Activated T-cell treated with anti-CD3 and anti-CD28 coated beads, Interleukin-2, amount 50 U/mL, for 72 hours (primary cell): Measurements from ENCODE around the gene SH3PXD2B. TPM values are rescaled to one million over a fixed set of nuclear protein-coding genes. Genes with fewer than 3 reads are reported as not detected.
"Not testable (repeated sequence)": the region's sequence is repeated elsewhere in the genome, so short reads cannot be mapped to it uniquely, and the experiment has no call there.

Experiments used
- ATAC-seq, 2 donors: fragments of 150-1000 bp; cut with Tn5 transposase; replicated peaks in 1 of 2; 2 replicates each; pipeline ENCODE4 v1.10.0; 2021; ENCODE audit warnings: moderate library complexity in 2 of 2, mild to moderate bottlenecking in 1 of 2
- DNase-seq, 2 donors: peaks; one replicate each; pipeline ENCODE4 v3.0.0; 2021 to 2022; ENCODE audit warnings: mixed read lengths in 1 of 2
- H3K27ac Mint-ChIP-seq: one replicate; pipeline ENCODE4 v1.8.0; 2022; ENCODE audit warnings: mild to moderate bottlenecking, moderate library complexity, mixed read lengths
- H3K27me3 Mint-ChIP-seq: one replicate; pipeline ENCODE4 v1.8.0; 2022; ENCODE audit warnings: low read depth, mixed read lengths
- H3K36me3 Mint-ChIP-seq, 2 donors: one replicate each; pipeline ENCODE4 v1.8.0; 2022; ENCODE audit warnings: mixed read lengths in 2 of 2, mild to moderate bottlenecking in 1 of 2; ENCODE audit not compliant: insufficient read depth in 2 of 2
- H3K4me1 Mint-ChIP-seq: one replicate; pipeline ENCODE4 v1.8.0; 2022; ENCODE audit warnings: low read depth, mixed read lengths
- H3K4me3 Mint-ChIP-seq, 2 donors: one replicate each; pipeline ENCODE4 v1.8.0; 2022; ENCODE audit warnings: mild to moderate bottlenecking in 2 of 2, mixed read lengths in 2 of 2, moderate library complexity in 2 of 2
- H3K9me3 Mint-ChIP-seq, 2 donors: one replicate each; pipeline ENCODE4 v1.8.0; 2022; ENCODE audit warnings: mixed read lengths in 2 of 2
- total RNA-seq, 2 donors: library from RNA; stranded (reverse); gene quantifications; one replicate each; pipeline ENCODE4 v1.2.3, GENCODE V29; 2022

Gene SH3PXD2B
- total RNA-seq, 2 donors from 2014 or later, result 0.49 to 1.3 TPM

DNA sequence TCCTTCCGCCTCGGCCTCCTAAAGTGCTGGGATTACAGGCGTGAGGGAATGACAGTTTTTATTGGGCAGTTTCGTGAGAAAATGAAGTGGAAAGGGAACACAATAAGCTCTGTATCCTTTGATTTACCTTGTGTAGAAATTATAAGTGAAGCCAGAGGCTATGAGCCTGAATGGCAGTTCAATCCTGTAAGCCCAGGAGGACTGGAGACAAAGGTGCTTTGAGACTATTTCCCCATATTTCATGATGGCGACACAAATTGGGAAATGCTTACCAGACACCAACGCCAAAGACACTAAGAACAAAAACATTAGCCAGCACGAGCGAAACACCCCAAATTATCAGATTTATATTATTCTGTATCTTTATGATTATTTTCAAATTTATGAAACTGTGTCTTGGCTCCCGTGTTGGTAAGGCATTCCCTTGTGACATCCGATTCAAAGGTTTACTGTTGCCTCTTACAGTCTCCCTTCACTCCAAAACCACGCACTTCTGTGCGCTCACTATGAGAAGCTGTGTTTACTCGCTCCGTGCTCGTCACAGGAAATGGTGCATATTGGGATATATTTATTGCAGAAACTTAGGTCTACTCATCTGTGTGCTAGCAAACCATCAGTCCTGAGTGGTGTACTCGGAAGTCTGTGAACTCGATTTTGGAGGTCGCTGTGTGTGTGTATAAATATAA is 73.9 kb downstream of the SH3PXD2B start:
- Mint-ChIP-seq H3K27me3 (no peaks in the 10 kb centered on the region), H3K4me1 (peaks cover 4% of the 10 kb centered on the region), H3K27ac (no peak overlapping the region), H3K4me3 (no peak overlapping the region), H3K36me3 (no peaks in the 10 kb centered on the region), H3K9me3 (no peaks in the 10 kb centered on the region)
- no peak for ATAC-seq
- DNase-seq, result no peak

DNA sequence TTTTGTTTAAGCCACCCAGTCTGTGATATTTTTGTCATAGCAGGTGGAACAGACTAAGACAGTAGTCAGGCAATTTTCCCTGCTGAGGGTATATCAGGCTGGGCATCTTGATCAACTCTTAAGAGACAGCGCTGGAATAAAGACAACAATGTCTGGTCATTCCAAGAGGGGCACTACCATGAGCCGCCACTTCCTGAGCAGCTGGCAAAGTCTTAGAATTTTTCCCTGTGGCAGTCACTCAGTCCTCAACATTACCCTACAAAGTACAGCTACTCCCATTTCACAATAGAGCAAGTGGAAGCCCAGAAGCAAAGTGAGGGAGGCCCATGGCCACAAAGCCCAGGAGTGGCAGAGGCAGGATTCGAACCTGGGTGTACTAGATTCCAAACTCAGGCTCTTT is 74.8 kb downstream of the SH3PXD2B start:
- H3K4me3 Mint-ChIP-seq, result no peak overlapping the region
- no peak for DNase-seq
- peaks cover 3% of the 10 kb centered on the region for H3K27me3 Mint-ChIP-seq
- ATAC-seq, result no peak
- H3K36me3 Mint-ChIP-seq, result no peaks in the 10 kb centered on the region
- H3K4me1 Mint-ChIP-seq, result peaks cover 4% of the 10 kb centered on the region
- H3K9me3 Mint-ChIP-seq, result no peaks in the 10 kb centered on the region
- no peak overlapping the region for H3K27ac Mint-ChIP-seq

DNA sequence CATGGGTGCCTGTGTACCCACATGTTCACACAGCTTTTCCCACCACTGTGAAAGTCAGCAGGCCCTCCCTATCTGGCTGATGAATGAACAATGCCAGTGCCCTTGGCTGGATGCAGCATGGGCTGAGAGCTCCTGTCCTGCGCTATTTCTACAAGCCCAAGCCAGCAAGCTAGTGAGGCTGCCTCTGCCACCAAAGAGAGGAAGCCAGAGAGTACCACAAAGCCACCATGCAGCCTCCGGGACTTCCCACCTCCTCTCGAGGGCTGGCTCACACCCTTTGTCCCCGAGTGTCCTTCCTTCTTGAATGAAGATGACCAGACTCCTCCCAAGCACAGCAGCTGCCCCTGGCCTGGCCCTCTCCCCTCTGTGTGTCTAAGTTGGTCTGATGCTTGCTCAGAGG is 76.5 kb downstream of the SH3PXD2B start:
- ATAC-seq (no peak), DNase-seq (no peak)
- no peaks in the 10 kb centered on the region for H3K9me3 Mint-ChIP-seq
- peaks cover 11% of the 10 kb centered on the region for H3K27me3 Mint-ChIP-seq
- H3K4me3 Mint-ChIP-seq, result no peak overlapping the region
- H3K4me1 Mint-ChIP-seq, result peaks cover 4% of the 10 kb centered on the region
- H3K36me3 Mint-ChIP-seq, result no peaks in the 10 kb centered on the region
- H3K27ac Mint-ChIP-seq, result no peak overlapping the region

DNA sequence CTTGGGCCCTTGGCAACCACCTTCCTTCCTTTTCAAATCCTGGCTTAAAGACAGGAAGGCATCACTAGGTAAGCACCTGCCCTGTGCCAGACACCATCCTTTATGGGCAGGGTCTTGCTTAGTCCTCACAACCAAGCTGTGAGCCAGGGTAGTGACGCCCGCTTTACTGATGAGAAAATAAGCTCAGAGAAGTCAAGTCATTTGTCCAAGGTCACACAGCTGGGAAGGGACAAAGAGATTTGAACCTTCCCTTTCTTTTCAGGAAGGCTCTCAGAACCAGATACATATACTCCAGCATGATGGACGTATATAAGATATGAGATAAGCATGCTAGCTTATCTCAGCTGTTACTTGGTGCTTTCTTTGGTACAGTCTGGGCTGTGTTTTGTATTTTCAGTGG is 76.9 kb downstream of the SH3PXD2B start:
- H3K36me3 Mint-ChIP-seq, result no peaks in the 10 kb centered on the region

DNA sequence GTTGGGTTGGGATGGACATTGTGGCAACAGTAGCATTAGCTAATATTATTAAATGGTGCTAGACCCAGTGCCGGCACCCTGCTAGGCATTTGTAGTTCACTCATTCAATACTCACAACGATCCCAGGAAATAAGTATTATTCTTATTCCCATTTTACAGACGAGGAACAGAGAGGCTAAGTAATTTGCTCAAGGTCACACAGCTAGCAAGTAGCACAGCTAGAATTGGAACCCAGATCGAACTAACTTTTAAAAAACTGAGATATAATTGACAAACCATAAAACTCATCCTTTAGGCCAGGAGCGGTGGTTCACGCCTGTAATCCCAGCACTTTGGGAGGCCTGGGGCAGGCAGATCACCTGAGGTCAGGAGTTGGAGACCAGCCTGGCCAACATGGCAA is 79.5 kb downstream of the SH3PXD2B start:
- Mint-ChIP-seq H3K4me3 (no peak overlapping the region), H3K27me3 (peaks cover 11% of the 10 kb centered on the region), H3K9me3 (peaks cover 4 to 6% of the 10 kb centered on the region in 2 donors), H3K4me1 (peaks cover 4% of the 10 kb centered on the region), H3K36me3 (peaks cover 7 to 10% of the 10 kb centered on the region in 2 donors), H3K27ac (no peak overlapping the region)
- ATAC-seq (no peak), DNase-seq (no peak)

More for the DNA sequence above, 76.9 kb downstream of the SH3PXD2B start:
- peaks cover 11% of the 10 kb centered on the region for H3K27me3 Mint-ChIP-seq
- no peaks in the 10 kb centered on the region for H3K9me3 Mint-ChIP-seq
- H3K4me3 Mint-ChIP-seq, result no peak overlapping the region
- H3K27ac Mint-ChIP-seq, result no peak overlapping the region
- ATAC-seq (no peak), DNase-seq (no peak)
- H3K4me1 Mint-ChIP-seq, result peaks cover 4% of the 10 kb centered on the region

DNA sequence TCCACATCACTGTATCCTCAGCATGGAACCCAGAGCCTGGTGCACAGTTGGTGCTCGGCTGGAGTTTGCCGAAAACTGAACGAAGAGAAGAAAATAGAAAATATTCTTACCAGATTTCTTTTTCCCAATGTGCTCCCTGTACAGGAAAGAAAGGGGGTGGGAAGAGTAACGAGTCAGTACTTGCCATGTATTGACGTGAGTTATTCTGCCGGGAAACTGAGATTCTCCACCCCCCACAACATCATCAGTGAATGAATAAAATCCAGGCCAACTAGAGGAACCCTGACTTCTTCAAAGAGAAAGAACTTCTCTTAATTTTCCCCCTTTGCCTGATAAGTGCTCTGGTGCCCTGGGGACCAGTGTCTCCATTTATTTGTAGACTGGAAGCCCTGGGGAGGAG is 80.6 kb downstream of the SH3PXD2B start:
- H3K27ac Mint-ChIP-seq, result no peak overlapping the region
- peaks cover 7 to 10% of the 10 kb centered on the region in 2 donors for H3K36me3 Mint-ChIP-seq
- H3K4me1 Mint-ChIP-seq, result peaks cover 4% of the 10 kb centered on the region
- ATAC-seq (no peak), DNase-seq (no peak)
- H3K27me3 Mint-ChIP-seq, result peaks cover 11% of the 10 kb centered on the region
- no peak overlapping the region for H3K4me3 Mint-ChIP-seq
- H3K9me3 Mint-ChIP-seq, result peaks cover 4 to 6% of the 10 kb centered on the region in 2 donors

DNA sequence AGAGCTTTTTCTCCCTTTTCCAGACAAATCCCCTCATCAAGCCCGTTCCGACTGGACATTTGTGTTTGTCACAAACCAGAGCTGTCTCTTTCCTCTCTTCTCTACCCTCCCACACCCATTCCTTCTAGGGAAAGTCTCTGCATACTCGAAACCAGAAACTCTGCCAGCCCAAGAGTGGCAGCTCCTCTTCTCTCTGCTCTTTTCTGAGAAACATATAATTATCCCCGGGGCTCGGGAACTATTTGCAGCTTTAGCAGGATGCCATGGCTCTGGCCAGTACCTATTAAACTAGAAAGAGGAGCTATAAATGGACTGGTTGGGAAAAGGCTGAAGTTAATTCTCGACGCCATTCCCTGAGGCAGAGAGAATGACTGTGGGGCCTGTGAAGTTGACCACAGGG is 82.6 kb downstream of the SH3PXD2B start:
- Mint-ChIP-seq H3K9me3 (peaks cover 4 to 6% of the 10 kb centered on the region in 2 donors), H3K27me3 (peaks cover 11% of the 10 kb centered on the region), H3K36me3 (peaks cover 7 to 10% of the 10 kb centered on the region in 2 donors), H3K27ac (no peak overlapping the region), H3K4me3 (no peak overlapping the region), H3K4me1 (no peaks in the 10 kb centered on the region)
- DNase-seq, result no peak
- ATAC-seq, result no peak

DNA sequence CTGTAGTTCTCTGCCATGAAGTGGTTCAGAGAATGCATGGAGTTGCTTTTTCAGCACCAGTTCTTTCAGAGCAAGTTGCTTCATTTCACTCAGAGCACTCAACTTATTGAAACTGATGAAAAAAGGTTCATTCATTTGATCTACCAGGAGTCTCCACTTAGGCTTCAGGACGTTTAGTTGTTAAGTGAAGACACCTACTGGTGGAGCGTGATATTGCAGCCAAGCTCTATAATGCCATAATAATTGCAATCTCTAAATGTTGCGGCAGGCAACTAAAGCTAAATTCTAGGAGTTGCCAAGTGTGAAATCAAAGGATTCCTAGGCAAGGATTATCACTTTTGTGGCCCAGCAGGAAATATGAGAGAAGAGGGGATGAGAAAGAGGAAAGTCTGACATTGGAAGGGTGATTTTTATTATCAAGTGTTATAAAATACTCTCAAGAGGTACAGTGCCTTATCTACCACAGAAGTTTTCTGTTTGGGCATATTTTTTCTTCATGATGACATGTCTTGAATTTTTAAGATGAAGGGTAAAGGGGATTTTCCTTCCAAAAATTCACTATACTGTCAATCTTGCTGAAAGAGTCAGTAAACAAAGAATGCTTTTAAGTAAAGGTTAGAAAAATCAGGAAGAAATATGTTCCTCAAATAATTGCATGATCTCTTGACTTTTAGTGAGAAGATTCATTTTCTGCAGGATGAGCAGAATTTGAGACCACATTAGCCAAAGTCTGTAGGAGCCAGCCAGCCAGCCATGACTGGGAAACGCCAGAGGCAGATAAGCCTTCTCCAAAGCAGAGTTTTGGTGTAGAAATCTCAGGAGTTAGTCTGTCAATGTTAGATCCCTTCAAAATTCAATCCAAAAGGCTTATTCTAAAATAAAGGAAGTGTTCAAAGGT is 83.4 kb downstream of the SH3PXD2B start:
- H3K27ac Mint-ChIP-seq, result no peak overlapping the region
- H3K4me3 Mint-ChIP-seq, result no peak overlapping the region

DNA sequence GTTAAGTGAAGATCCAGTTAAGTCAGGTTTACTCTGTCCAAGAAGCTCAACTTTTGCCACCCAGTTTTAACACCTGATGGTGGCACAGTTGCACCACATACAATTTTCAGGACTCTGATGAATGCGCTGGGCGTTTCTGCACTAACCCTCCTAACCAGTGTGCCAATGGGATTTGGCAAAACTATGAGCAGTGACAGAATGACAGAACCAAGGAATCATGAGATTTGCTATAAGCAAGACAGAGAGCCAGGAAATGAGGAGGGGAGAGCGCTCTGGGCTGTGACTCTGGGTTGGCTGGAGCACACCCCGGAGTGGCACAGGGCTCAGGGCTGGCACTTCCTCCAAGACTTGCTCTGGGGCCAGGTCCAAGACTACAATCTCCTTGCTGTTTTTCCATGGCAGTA is 84.1 kb downstream of the SH3PXD2B start:
- Mint-ChIP-seq H3K4me3 (no peak overlapping the region), H3K4me1 (no peaks in the 10 kb centered on the region), H3K9me3 (peaks cover 4 to 6% of the 10 kb centered on the region in 2 donors), H3K36me3 (peaks cover 7 to 10% of the 10 kb centered on the region in 2 donors), H3K27me3 (peaks cover 11% of the 10 kb centered on the region), H3K27ac (no peak overlapping the region)
- DNase-seq, result no peak
- no peak for ATAC-seq

More for the DNA sequence above, 83.4 kb downstream of the SH3PXD2B start:
- peaks cover 7 to 10% of the 10 kb centered on the region in 2 donors for H3K36me3 Mint-ChIP-seq
- H3K4me1 Mint-ChIP-seq, result no peaks in the 10 kb centered on the region
- ATAC-seq (no peak), DNase-seq (peak; percentile 34 to 46)
- peaks cover 11% of the 10 kb centered on the region for H3K27me3 Mint-ChIP-seq
- H3K9me3 Mint-ChIP-seq, result peaks cover 4 to 6% of the 10 kb centered on the region in 2 donors

DNA sequence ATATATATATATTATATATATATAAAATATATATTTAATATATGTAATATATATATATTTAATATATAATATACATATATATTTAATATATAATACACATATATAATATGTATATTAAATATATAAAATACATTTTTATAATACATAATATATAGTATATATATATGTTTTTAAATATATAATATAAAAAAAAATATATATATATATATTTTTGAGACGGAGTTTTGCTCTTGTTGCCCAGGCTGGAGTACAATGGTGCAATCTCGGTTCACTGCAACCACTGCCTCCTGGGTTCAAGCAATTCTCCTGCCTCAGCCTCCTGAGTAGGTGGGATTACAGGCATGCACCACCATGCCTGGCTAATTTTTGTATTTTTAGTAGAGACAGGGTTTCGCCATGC is 85.6 kb downstream of the SH3PXD2B start:
- H3K4me1 Mint-ChIP-seq, ATAC-seq, H3K27ac Mint-ChIP-seq, H3K27me3 Mint-ChIP-seq, H3K36me3 Mint-ChIP-seq, H3K9me3 Mint-ChIP-seq, DNase-seq, H3K4me3 Mint-ChIP-seq: not testable (repeated sequence)

DNA sequence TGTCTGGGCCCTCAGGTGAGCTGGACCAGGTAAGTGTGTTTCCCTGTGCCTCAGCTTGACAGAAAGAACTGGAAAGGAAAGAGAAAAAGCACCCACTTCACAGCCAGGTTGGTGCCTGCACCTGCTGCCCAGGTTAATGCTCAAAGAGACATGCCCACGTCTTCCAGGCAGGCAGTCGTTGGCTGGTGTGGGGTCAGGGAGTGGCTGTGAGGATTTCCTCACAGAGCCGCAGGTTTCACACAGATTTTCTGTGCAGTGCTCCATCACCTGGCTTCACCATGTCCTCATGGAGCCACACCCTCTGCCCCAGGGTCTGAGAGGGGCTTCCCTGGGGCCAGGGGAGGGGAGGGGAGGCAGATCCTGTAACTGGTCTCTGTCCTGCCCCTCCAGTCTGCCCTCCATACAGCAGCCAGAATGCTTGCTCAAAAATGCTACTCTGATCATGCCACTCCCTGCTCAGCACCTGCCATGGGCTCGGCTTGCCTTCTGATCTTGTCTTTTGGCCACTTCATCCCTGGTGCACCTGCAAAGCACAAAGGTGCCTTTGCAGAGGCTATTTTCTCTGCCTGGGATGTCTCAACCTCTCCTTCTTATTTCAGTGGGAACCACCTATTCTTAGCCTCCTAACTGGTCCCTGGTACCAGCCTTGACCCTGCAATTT is 88.2 kb downstream of the SH3PXD2B start:
- DNase-seq (no peak), ATAC-seq (no peak)
- peak overlapping the region in 1 of 2 donors; percentile 21 for H3K4me3 Mint-ChIP-seq
- peaks cover 5 to 10% of the 10 kb centered on the region in 2 donors for H3K36me3 Mint-ChIP-seq
- H3K27ac Mint-ChIP-seq, result no peak overlapping the region
- H3K9me3 Mint-ChIP-seq, result peaks cover 6% of the 10 kb centered on the region in 2 donors
- no peaks in the 10 kb centered on the region for H3K27me3 Mint-ChIP-seq
- H3K4me1 Mint-ChIP-seq, result peaks cover 15% of the 10 kb centered on the region

DNA sequence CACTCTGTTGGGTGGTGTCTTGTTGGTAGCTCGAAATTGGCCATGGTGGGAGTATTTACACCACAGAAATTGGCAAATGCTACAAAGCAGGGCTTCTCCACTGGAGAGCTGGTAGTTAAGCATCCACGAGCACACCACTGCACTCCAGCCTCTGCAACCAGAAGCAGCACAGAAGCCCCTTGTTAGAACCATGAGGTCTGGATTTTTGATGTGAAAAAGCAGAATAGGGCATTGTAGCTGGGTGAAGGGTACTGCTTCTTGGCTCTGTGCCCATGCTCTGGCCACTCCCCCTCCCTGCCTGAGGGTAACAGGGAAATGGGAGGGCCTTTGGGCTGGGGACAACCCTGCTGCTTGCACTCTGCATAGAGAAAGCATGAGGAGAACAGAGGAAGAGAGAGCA is 89.6 kb downstream of the SH3PXD2B start:
- no peak overlapping the region for H3K27ac Mint-ChIP-seq
- ATAC-seq (peak; percentile 28 to 31), DNase-seq (peak; percentile 27 to 45)
- H3K36me3 Mint-ChIP-seq, result peaks cover 0 to 8% of the 10 kb centered on the region in 2 donors
- H3K4me1 Mint-ChIP-seq, result peaks cover 15% of the 10 kb centered on the region
- no peaks in the 10 kb centered on the region for H3K27me3 Mint-ChIP-seq
- peak overlapping the region; percentile 2 to 29 for H3K4me3 Mint-ChIP-seq
- H3K9me3 Mint-ChIP-seq, result peaks cover 2 to 3% of the 10 kb centered on the region in 2 donors

DNA sequence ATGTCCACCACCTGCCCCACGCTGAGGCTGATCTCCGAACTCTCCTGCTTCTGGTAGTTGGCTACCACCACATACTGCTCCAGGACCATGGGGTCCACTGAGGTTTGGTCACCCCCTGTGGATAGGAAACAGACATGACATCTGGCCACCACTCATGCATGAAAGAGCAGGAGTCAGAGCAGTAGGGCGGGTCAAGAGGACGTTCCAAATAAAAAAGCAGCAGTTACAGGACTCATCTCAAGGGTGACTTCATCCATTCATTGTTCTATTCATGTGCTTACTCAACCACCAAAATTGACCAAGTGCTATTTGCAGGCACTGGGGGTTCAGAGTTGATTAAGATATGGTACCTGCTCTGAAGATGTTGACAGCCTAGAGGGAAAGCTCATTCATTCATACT is 91.6 kb downstream of the SH3PXD2B start:
- ATAC-seq (no peak), DNase-seq (no peak)
- Mint-ChIP-seq H3K27me3 (no peaks in the 10 kb centered on the region), H3K9me3 (peaks cover 2 to 3% of the 10 kb centered on the region in 2 donors), H3K4me3 (no peak overlapping the region), H3K4me1 (peaks cover 15% of the 10 kb centered on the region), H3K36me3 (peaks cover 0 to 8% of the 10 kb centered on the region in 2 donors), H3K27ac (no peak overlapping the region)
